Kidney glomerular epithelial cell (primary cell): Measurements from ENCODE around the gene HPD.

Source experiments
- DNase-seq: peaks from one replicate; lab custom pipeline; 2025; lab: John Stamatoyannopoulos, UW

HPD gene

GRCh38 chr12:121828306-121828705 is 30.4 kb downstream of the HPD start:
- no peak for DNase-seq

- no peak for DNase-seq
Measured at GRCh38 chr12:121827351-121828099, 31.1 kb downstream of the HPD start.

- DNase-seq, result no peak
Measured at GRCh38 chr12:121826318-121827150, 32.1 kb downstream of the HPD start.

GRCh38 chr12:121825041-121825523 is 33.6 kb downstream of the HPD start:
- DNase-seq, result no peak

- DNase-seq, result no peak
Measured at GRCh38 chr12:121823727-121824115, 34.9 kb downstream of the HPD start.

- no peak for DNase-seq
Measured at GRCh38 chr12:121823101-121823726, 35.4 kb downstream of the HPD start.

GRCh38 chr12:121822393-121823100 is 36.1 kb downstream of the HPD start:
- no peak for DNase-seq

- no peak for DNase-seq
Measured at GRCh38 chr12:121820056-121820455, 38.6 kb downstream of the HPD start.

GRCh38 chr12:121819212-121819949 is 39.3 kb downstream of the HPD start:
- no peak for DNase-seq

- no peak for DNase-seq
Measured at GRCh38 chr12:121817648-121818043, 41.0 kb downstream of the HPD start.

- DNase-seq, result no peak
Measured at GRCh38 chr12:121816925-121817647, 41.6 kb downstream of the HPD start.

GRCh38 chr12:121815263-121815662 is 43.4 kb downstream of the HPD start:
- no peak for DNase-seq

- no peak for DNase-seq
Measured at GRCh38 chr12:121814429-121815119, 44.1 kb downstream of the HPD start.

GRCh38 chr12:121813951-121814350 is 44.7 kb downstream of the HPD start:
- no peak for DNase-seq

- no peak for DNase-seq
Measured at GRCh38 chr12:121812921-121813896, 45.5 kb downstream of the HPD start.

- peak; percentile 43 for DNase-seq
Measured at GRCh38 chr12:121812320-121812871, 46.3 kb downstream of the HPD start.

GRCh38 chr12:121811434-121812319 is 47.0 kb downstream of the HPD start:
- DNase-seq, result peak; percentile 43
